ENCODE data around the gene CNDP1.
"Not testable (repeated sequence)": the region's sequence is repeated elsewhere in the genome, so short reads cannot be mapped to it uniquely, and the experiment has no call there.

The CNDP1 gene, protein sequence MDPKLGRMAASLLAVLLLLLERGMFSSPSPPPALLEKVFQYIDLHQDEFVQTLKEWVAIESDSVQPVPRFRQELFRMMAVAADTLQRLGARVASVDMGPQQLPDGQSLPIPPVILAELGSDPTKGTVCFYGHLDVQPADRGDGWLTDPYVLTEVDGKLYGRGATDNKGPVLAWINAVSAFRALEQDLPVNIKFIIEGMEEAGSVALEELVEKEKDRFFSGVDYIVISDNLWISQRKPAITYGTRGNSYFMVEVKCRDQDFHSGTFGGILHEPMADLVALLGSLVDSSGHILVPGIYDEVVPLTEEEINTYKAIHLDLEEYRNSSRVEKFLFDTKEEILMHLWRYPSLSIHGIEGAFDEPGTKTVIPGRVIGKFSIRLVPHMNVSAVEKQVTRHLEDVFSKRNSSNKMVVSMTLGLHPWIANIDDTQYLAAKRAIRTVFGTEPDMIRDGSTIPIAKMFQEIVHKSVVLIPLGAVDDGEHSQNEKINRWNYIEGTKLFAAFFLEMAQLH

DNA sequence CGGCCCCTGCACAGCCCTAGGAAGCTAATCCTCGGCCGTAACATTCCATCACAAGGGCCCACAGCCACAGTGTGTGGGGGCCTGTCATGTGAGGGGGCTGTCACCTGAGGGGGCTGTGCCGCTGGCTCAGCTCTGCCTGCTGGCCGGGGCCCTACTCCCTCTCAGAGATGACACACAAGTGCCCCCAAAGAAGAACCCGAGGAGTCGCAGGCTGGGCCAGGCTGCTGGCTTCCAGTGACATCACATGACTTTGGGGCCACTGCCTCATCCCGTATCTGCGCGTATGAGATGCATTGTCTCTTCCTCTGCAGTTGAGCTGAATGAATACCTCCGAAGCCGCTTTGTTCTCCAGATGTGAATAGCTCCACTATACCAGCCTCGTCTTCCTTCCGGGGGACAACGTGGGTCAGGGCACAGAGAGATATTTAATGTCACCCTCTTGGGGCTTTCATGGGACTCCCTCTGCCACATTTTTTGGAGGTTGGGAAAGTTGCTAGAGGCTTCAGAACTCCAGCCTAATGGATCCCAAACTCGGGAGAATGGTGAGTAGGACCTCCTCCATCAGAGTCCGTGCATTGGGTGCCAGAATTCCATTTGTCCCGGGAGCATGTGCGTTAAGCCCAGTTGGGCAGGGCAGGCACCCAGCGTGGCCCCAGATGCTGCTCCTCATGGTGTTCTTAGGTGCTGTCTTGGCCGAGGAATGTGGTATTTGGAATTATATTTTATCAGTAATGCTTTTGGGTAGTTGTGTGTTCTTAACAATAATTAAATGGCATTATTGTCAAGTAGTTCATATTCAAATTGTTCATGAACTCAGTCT, at the start of gene CNDP1:
Gene CNDP1 (plus strand): TSS at position 351 of the 820 bp plus-strand sequence. CDS start 168 bp downstream, at position 519.
- DNase-seq = no peak
- no peak for ATAC-seq

DNA sequence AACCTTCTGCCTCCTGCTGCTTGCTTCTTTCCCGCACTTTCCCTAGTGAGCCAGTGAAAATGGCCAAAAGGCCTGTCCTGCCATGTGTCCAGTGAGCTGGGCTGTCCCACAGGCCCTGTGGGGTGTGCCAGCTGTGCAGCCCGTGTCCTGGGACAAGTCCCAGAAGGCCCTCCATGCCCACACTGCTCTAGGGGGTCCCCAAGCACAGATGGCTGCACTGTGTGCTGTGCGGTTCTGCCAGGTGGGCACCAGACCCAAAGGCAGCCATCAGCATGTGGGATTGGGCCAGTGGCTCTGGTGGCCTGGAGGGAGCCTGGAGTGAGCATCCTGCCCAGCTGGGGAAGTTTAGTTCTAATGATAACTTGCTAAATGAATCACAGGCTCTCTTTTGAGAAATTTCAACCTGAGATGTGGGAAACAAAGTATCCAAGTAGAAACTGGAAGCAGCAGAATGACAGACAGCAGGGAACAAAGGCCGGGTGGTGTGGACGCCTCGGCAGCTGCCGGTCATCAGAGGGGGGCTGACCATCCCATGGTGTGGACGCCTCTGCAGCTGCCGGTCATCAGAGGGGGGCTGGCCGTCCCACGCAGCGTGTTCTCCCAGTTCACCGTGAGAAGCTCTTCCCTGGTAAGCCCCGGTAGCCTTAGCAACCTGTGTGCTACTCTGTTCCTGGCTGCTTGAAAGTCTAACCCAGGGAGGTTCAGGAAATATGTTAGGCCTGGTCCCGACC, 48.0 kb upstream of the CNDP1 start:
- ATAC-seq (no peak), DNase-seq (no peak)

DNA sequence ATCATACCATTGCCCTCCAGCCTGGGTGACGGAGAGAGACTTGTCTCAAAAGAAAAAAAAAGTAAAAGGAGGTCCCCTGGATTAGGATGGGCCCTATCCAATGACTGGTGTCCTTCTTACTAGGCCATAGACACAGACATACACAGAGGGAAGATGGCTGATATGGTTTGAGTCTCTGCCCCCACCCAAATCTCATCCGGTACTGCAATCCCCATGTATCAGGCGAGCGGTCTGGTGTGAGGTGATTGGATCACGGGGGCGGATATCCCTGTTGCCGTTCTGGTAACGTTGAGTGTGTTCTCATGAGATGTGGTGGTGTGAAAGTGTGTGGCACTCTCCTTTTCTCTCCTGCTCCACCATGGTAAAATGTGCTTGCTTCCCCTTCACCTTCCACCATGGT, 45.9 kb upstream of the CNDP1 start:
- no peak for ATAC-seq

DNA sequence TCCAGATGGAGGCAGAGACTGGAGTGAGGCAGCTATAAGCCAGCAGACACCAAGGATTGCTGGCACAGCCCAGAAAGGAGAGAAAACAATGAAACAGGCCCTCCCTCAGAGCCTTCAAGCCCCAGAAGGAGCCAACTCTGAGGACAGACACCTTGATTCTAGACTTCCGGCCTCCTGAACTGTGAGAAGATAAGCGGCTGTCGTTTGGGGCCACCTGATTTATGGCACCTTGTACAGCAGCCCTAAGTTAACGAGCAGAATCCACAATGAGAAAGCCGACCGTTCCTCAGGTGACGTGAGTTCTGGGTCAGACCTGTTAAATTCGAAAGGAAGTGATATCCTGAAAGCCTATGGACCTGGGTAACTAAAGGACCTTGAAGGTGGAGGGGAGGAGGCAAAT, 45.4 kb upstream of the CNDP1 start:
- no peak for DNase-seq
- ATAC-seq = no peak

More for the DNA sequence above, 45.9 kb upstream of the CNDP1 start:
- no peak for DNase-seq

DNA sequence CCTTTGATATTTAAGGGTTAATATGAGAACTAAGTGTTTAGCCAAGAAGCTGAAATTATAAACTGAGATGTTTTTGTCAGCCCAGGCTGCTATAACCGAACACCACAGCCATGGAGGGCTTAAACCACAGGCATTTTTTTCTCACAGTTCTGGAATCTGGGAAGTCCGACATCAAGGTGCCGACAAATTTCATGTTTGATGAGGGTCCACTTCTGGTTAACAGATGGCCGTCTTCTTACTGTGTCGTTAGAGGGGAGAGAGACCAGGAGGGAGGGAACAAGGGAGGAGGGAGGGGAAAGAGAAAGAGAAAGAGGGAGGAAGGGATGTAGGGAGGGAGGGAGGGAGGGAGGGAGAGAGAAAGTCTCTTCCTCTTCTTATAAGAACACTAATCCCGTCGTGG, 44.6 kb upstream of the CNDP1 start:
- ATAC-seq = no peak
- DNase-seq = no peak

DNA sequence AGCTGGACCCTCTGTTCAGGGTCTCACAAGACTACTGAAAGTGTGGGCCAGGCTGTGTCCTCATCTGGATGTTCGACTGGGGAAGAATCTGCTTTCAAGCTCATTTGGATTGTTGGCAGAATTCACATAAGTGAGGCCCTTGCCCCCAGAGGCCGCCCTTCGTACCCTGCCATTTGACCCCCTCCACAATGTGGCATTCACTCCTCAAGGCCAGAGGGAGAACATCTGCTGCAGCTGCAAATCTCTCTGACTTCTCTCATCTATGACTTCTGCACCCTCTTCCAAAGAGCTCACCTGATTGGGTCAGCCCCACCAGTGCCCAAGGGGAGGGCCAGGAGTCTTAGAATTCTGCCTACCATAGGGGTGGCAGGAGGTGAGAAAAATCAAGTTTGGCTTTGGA, 42.0 kb upstream of the CNDP1 start:
- DNase-seq (no peak), ATAC-seq (no peak)

DNA sequence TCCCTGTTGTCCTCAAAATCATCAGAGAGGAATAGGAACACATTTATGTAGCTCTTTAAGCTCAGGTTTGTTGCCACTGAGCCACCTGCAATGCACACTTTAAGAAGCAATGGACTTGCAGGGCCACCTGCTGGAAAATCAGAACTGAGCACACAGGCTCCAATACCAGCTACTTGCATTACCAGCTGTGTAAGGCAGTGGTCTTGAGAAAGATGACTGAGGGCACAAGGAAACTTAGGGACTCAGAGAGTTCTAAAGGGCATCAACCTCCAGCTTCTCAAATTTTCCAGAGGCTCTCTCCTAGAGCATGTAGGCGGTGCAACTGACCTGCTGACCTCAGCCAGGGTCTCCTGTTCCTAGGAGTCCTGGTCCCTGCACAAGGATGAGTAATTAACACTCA, 40.6 kb upstream of the CNDP1 start:
- DNase-seq = peak; percentile 35

DNA sequence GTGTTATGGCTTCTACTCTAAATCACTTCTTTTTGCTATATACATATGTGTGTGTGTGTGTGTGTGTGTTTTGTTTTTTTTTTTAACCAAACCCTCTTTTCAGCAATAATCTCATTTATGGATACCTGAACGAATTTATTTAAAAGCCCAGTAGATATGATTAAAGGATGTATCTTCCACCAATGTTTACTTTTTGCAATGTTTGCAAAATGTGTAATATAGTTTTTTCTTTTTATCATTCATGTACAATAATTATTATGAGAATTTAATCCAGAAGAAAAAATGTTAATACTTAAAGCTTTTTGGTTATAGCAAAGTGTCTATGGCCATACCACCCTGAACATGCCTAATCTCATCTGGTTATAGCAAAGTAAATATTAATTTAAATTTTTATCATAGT, 39.8 kb upstream of the CNDP1 start:
- DNase-seq (no peak), ATAC-seq (no peak)

More for the DNA sequence above, 40.6 kb upstream of the CNDP1 start:
- peak; percentile 35 for ATAC-seq

DNA sequence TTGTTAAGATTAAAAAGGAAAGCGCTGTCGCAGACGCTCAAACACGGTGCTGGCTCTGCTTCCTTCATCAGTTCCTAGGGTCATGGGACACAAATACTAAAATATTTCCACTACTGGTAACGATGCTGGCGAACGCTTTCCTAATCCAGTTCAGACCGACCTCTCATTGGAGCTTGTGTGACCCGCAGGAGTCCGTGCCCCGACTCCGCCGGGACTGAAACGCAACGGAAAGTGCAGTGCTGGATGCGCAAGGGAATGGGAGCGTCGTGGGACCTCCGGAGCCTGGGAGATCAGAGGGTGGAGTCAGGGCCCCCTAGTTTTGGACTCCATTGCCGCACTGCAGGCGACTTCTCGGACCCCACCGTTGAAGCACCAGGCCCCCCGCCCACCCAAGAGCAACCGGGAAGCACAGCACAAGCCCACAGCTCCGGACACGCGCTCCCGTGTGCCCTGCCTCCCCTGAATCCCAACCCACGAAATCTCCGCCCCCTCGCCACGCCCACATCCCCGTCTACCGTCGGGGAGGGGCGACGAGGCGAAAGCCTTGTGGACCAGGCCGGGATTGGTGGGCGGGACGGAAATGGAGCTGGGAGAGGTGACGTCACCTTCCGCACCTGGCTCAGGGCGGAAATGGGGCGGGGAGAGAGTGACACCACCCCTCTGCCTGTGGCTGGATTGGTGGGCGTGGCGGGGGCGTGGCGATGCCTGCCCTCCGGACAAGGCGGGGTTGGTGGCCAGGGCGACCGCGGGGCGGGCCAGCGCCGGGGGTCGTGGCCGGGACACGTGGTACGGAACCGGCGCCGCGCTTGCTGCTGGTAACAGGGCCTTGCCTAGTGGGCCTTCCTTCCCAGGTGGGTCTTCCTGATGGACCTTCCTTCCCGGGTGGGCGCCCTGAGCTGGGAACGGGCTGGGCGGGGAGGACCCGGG, 38.5 kb upstream of the CNDP1 start, which contains the start of gene CNDP2:
Gene CNDP2 (plus strand): TSS at position 783 of the 927 bp plus-strand sequence. CDS start 3,611 bp downstream, outside the sequence.
- peak; percentile 73 for ATAC-seq
- peak; percentile 100 for DNase-seq

DNA sequence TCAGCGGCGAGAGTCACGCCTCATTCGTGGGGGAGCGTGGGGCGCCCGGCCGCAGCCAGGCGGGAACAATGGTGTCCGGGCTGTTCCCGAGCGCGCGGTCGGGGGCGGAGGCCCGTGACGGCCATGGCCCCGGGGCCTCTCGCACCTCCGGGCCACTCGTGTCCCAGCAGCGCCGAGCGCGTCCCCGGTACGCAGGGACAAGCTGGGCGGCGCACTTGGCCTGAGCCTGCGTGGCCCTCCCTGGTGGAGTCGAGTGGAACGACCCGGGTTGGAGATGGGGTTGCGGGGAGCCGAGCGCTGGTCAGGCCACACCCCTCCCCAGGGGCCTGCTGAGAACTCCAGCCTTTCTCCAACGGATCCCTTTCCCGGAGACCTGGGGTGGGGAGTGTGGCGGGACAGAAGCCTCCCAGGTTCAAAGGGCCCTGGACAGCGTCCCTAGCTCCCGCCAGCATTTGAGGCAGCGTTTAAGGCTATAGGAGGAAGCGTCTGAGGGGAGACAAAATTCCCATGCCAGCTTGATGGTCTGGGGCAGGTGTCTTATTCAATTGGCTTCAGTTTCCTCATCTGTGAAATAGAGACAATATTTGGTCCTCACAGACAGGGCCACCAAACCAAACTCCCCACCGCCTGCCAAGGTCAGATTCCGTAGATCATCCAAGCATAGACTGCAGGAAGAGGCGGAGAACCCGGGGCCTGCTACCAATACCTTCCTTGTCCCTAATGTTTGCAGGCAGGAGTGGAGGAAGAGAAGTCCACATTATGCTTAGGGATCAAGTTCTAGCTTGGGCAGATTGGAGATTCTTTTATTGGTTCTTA, 37.6 kb upstream of the CNDP1 start:
- peak; percentile 52 for DNase-seq
- peak; percentile 7 for ATAC-seq

DNA sequence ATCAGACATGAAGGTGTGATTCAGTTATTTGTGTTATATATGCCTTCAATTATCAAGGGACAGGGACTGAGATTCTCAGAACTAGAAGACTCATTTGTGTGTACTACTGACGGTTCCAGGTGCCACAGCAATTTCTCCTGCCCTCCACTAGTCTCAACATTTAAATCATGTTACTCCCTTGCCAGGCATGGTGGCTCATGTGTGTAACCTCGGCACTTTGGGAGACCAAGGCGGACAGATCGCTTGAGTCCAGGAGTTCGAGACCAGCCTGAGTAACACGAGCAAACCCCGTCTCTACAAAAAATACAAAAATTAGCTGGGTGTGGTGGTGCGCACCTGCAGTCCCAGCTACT, 37.0 kb upstream of the CNDP1 start:
- DNase-seq (no peak), ATAC-seq (no peak)

DNA sequence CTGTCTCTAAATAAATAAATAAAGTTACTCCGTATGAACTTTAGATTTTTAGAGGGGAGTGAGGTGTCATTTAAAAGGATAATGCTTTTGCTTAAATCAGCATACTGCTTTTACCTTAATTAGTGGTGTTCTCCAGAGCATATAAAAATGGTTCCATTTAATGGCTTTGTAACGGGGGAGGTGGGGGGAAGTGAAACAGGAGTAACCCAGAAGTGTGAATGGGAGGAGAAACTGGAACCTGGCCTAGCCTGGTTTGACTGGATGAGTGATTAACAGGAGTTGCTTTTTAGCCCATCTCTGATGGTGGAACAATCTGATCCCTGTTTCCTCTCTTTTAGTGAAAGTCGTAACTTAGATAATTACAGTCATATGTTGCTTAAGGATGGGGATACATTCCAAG, 36.5 kb upstream of the CNDP1 start:
- no peak for DNase-seq
- no peak for ATAC-seq

DNA sequence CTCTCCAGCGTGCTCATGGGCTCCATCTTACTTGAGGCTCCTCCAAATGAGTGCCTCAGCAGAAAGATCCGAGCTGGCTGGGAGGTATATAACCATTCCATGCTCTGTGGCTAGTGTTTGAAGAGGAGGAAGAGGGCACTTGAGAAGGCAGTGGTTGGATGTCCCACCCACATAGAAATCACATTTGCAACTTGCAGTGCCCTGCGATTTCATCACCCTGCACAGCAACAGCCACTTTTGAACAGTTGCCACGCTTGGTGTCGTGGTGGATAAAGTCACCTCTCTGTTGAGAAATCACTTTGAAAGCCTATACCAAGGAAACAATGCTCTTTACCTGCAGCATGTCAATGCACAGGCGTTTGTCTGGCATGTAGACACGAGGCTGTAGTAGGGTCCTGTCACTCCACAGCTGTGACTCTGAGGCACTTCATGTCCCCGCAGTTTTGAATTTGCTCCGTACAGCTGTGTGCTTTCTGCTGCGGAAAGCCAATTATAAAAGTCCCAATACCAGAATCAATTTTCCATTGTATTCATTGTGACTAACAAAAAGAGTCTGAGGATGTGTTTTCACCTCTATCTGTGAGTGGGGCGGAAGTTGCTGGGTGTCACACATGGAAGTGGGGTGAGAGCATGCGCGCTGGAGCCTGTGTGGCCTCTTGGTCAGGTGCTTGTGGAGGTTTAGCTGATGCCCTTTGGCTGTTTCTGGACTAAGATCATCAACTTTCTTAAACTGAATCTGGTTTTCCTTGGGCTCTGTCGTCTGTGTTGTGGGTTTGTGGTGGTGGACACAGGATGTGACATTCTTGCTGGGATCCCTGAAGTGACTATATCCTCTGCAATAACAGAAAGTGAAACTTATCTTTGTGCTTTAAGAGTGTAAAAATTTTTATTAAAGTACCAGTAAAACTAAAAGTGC, 35.3 kb upstream of the CNDP1 start:
- peak; percentile 84 for DNase-seq
- peak; percentile 70 for ATAC-seq

DNA sequence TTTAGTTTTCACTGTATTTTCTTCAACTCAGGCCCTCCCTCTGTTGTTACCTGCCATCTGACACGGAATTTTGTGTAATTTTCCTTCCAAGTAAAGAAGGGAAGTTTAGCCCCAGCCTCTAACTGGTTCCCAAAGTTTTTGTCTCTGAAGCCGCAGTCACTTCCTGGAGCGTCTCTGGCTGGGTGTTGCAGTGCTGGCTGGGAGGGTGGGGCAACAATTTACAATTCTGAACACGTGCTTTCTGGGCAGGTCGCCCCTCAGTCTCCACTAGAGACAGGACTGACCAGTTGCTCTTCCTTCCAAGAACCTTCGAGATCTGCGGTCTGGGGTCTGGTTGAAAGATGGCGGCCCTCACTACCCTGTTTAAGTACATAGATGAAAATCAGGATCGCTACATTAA, 34.7 kb upstream of the CNDP1 start:
- DNase-seq (peak; percentile 49), ATAC-seq (no peak)

DNA sequence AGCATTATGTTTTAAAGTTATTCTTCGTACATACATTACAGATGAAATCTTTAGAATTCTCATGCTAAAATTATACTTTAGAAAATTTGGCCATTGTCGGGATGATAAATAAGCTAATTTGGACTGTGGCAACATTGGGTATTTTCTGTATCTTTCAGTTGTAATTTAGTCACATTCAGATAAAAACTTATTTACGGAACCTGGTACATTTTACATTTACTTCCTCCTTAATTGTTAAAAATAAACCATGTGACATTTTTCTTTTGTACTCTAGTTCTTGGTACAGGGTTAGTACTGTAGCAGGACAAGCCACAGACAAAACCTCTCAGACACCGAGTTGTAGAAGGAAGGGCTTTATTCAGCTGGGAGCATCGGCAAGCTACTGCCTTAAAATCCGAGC, 33.9 kb upstream of the CNDP1 start:
- no peak for ATAC-seq
- no peak for DNase-seq

DNA sequence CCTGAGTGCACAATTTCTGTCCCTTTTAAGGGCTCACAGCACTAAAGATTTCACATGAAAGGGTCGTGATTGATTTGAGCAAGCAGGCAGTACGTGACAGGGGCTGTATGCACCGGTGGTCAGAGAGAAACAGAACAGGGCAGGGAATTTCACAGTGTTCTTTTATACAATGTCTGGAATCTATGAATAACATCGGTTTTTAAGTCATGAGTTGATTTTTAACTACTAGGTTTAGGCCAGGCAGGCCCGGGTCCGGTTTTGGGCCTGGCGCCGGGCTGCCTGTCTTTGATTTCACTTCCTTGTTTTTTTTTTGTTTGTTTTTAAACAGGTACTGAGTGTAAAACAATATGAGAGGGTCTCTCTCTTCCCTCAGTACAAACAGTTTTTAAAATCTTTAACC, 33.5 kb upstream of the CNDP1 start:
- not testable (repeated sequence) for ATAC-seq, DNase-seq

DNA sequence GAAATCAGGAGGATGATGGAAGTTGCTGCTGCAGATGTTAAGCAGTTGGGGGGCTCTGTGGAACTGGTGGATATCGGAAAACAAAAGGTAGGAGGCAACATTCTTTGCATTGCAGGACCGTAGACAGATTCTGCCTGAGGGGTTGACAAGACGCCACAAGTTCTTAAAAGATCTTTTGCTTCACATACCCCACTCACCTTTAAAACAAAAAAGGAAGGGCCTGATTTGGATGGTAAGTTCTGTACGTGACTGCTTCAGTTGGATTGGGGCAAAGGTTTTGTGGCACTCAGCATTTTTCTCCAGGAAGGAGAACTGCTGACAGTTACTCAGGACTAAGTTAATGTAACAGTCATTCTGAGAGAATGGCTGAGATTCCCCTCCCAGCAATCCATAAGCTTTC, 32.9 kb upstream of the CNDP1 start:
- no peak for DNase-seq
- ATAC-seq = no peak

DNA sequence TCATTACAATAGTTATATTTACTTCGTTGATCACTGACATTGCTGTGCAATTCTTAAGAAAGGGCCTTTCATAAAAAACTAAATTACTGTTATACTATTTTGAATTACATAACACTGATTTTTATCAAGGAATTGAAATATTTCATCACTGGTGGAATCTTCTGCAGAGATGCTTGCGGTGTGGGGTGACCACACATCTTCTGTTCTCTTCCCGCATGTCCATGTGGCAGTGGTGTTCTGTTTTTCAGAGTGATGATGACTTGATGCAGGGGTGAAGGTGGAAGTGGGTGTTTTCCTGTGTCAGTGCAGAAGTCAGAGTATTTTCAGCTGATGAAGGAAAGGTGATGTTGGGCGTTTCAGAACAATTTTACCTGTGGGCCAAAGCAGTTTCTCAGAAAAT, 31.2 kb upstream of the CNDP1 start:
- DNase-seq (no peak), ATAC-seq (no peak)

DNA sequence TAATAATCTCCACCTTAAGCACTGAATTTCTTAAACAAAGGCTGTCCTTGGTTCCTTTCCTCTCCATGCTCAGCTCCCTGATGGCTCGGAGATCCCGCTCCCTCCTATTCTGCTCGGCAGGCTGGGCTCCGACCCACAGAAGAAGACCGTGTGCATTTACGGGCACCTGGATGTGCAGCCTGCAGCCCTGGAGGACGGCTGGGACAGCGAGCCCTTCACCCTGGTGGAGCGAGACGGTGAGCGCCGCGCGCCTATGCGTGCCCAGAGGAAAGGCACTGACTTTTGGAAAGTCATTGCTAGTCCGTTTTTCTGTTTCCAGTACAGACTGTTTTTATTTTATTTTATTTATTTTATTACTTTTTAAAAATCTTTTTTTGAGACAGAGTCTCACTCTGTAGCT, 28.5 kb upstream of the CNDP1 start:
- no peak for DNase-seq
- ATAC-seq = no peak

All from stimulated activated naive CD8-positive, alpha-beta T cell treated with anti-CD3 and anti-CD28 coated beads, Interleukin-15, Interleukin-2, amounts not matched to agents 100 U/mL and 50 U/mL, for 24 hours (primary cell).